Fibroblast of lung (primary cell): ENCODE measurements around the gene SLC9A8. TPM values are rescaled to one million over a fixed set of nuclear protein-coding genes. Genes with fewer than 3 reads are reported as not detected.

Experiments used
- DNase-seq, 2 donors: peaks; one replicate each; pipeline versions ENCODE4 v3.0.0 to v3.0.0-alpha.2; 2010; ENCODE audit warnings: low read depth in 2 of 2
- H2AFZ ChIP-seq: 2 replicates; pipeline ENCODE4 v1.5.1; 2012; ENCODE audit warnings: low read length, control low read depth, inconsistent platforms
- H3K27ac ChIP-seq: 2 replicates; pipeline ENCODE4 v1.5.1; 2011; ENCODE audit warnings: low read length, control low read depth; ENCODE audit not compliant: insufficient read depth
- H3K27me3 ChIP-seq: 2 replicates; pipeline ENCODE4 v1.5.1; 2011; ENCODE audit warnings: mild to moderate bottlenecking, low read length; ENCODE audit not compliant: control insufficient read depth, insufficient read depth
- H3K36me3 ChIP-seq: 2 replicates; pipeline ENCODE4 v1.5.1; 2011; ENCODE audit warnings: low read length; ENCODE audit not compliant: control insufficient read depth, insufficient read depth
- H3K4me1 ChIP-seq: 2 replicates; pipeline ENCODE4 v1.5.1; 2011; ENCODE audit warnings: low read length; ENCODE audit not compliant: control insufficient read depth, insufficient read depth; ENCODE audit errors: extremely low read depth
- H3K4me2 ChIP-seq: 2 replicates; pipeline ENCODE4 v1.5.1; 2011; ENCODE audit warnings: low read length, control low read depth; ENCODE audit not compliant: insufficient read depth; ENCODE audit errors: extremely low read depth
- H3K4me3 ChIP-seq, 4 experiments: fragments of 200-600 bp in 1 of 4; sonication (generic) in 1 of 4; replicated peaks in 1 of 4; 2 replicates each; pipeline ENCODE4 v1.5.1; 2011 to 2016; ENCODE audit warnings: low read length in 4 of 4, low read depth in 3 of 4, mild to moderate bottlenecking in 3 of 4, control low read depth in 2 of 4, inconsistent platforms in 1 of 4, mixed read lengths in 1 of 4; ENCODE audit not compliant: insufficient read depth in 1 of 4; ENCODE audit errors: control extremely low read depth in 1 of 4
- H3K79me2 ChIP-seq: 2 replicates; pipeline ENCODE4 v1.5.1; 2012; ENCODE audit warnings: mild to moderate bottlenecking, low read length, inconsistent platforms; ENCODE audit not compliant: control insufficient read depth, insufficient read depth
- H3K9ac ChIP-seq: 2 replicates; pipeline ENCODE4 v1.5.1; 2011; ENCODE audit warnings: mild to moderate bottlenecking, low read length, control low read depth; ENCODE audit not compliant: insufficient read depth
- H3K9me3 ChIP-seq: 2 replicates; pipeline ENCODE4 v1.5.1; 2012; ENCODE audit warnings: low read depth, low read length; ENCODE audit not compliant: control insufficient read depth, insufficient read depth
- H4K20me1 ChIP-seq: 2 replicates; pipeline ENCODE4 v1.5.1; 2011; ENCODE audit warnings: low read length; ENCODE audit not compliant: control insufficient read depth, insufficient read depth; ENCODE audit errors: extremely low read depth
- CTCF ChIP-seq, 2 donors: IDR thresholded peaks in 1 of 2; conservative IDR thresholded peaks in 1 of 2; 1 replicate in 1 of 2; 2 replicates in 1 of 2; pipeline ENCODE4 v1.5.1; 2011 to 2012; ENCODE audit warnings: low read length in 2 of 2, control low read depth in 1 of 2, inconsistent platforms in 1 of 2, low read depth in 1 of 2, mild to moderate bottlenecking in 1 of 2
- EZH2 ChIP-seq: IDR thresholded peaks from 2 replicates; pipeline ENCODE4 v1.5.1; 2012; ENCODE audit warnings: low read length, control low read depth, mild to moderate bottlenecking; ENCODE audit errors: missing control alignments
- polyA plus RNA-seq, 2 donors: library from polyadenylated mRNA; depleted of rRNA in 1 of 2; stranded (reverse) in 1 of 2; unstranded in 1 of 2; fragments of >200 nt; gene quantifications; 2 replicates each; pipeline ENCODE4 v1.2.1, GENCODE V29; 2011 to 2012; ENCODE audit warnings: missing spikeins in 1 of 2
- total RNA-seq: library from RNA; depleted of rRNA; stranded (reverse); fragments of >200 nt; gene quantifications from 2 replicates; pipeline ENCODE4 v1.2.1, GENCODE V29; 2014

The SLC9A8 gene
- total and polyA plus RNA-seq, 2 donors (not counting 1 experiment from before 2014, with no cell fraction given) = 2.4 to 15.5 TPM

GRCh38 chr20:49896204-49896603, 83.6 kb downstream of the SLC9A8 start:
- H3K4me2 ChIP-seq = no peak overlapping the region
- no peaks in the 10 kb centered on the region for H3K79me2 ChIP-seq
- no peaks in the 10 kb centered on the region for H3K36me3 ChIP-seq
- peaks cover 5% of the 10 kb centered on the region for H3K4me1 ChIP-seq
- no peak overlapping the region for H2AFZ ChIP-seq
- H3K9ac ChIP-seq = no peak overlapping the region
- no peak overlapping the region for H3K27ac ChIP-seq
- no peak for DNase-seq
- H3K9me3 ChIP-seq = no peaks in the 10 kb centered on the region
- no peaks in the 10 kb centered on the region for H4K20me1 ChIP-seq
- no peak overlapping the region for H3K4me3 ChIP-seq
- no peaks in the 10 kb centered on the region for H3K27me3 ChIP-seq
- TF ChIP-seq EZH2 (no peak), CTCF (conservative IDR thresholded peaks at IDR 0.05 in 1 of 2, IDR thresholded peaks at IDR 0.05 in 1 of 2; ENCODE audit: low read depth in 1 of 2, low read length in 2 of 2) (no peak)

GRCh38 chr20:49899541-49900383, 87.1 kb downstream of the SLC9A8 start:
- DNase-seq = no peak
- Histone ChIP-seq H3K27me3 (no peaks in the 10 kb centered on the region), H2AFZ (no peak overlapping the region)

GRCh38 chr20:49901588-49901987, 89.0 kb downstream of the SLC9A8 start:
- H3K4me1 ChIP-seq = no peaks in the 10 kb centered on the region
- no peak overlapping the region for H3K4me3 ChIP-seq
- no peak overlapping the region for H2AFZ ChIP-seq
- no peak overlapping the region for H3K9ac ChIP-seq
- H3K9me3 ChIP-seq = no peaks in the 10 kb centered on the region
- H3K79me2 ChIP-seq = no peaks in the 10 kb centered on the region
- H3K36me3 ChIP-seq = peaks cover 8% of the 10 kb centered on the region
- no peaks in the 10 kb centered on the region for H4K20me1 ChIP-seq
- no peak overlapping the region for H3K27ac ChIP-seq
- no peak for DNase-seq
- TF ChIP-seq CTCF (conservative IDR thresholded peaks at IDR 0.05 in 1 of 2, IDR thresholded peaks at IDR 0.05 in 1 of 2; ENCODE audit: low read depth in 1 of 2, low read length in 2 of 2) = no peak
- TF ChIP-seq EZH2 = no peak
- no peaks in the 10 kb centered on the region for H3K27me3 ChIP-seq
- H3K4me2 ChIP-seq = no peak overlapping the region

More at GRCh38 chr20:49899541-49900383, 87.1 kb downstream of the SLC9A8 start:
- Histone ChIP-seq H3K36me3 (peaks cover 3% of the 10 kb centered on the region), H4K20me1 (no peaks in the 10 kb centered on the region), H3K27ac (no peak overlapping the region), H3K4me3 (no peak overlapping the region), H3K4me1 (no peaks in the 10 kb centered on the region), H3K9me3 (no peaks in the 10 kb centered on the region), H3K9ac (no peak overlapping the region), H3K4me2 (no peak overlapping the region), H3K79me2 (no peaks in the 10 kb centered on the region)
- TF ChIP-seq EZH2 (no peak), CTCF (conservative IDR thresholded peaks at IDR 0.05 in 1 of 2, IDR thresholded peaks at IDR 0.05 in 1 of 2; ENCODE audit: low read depth in 1 of 2, low read length in 2 of 2) (no peak)
